Smooth muscle cell (in vitro differentiated cells): ENCODE data around the gene KLHDC7A. TPM values are rescaled to one million over a fixed set of nuclear protein-coding genes. Genes with fewer than 3 reads are reported as not detected.

Experiments
- DNase-seq: peaks from one replicate; lab custom pipeline; 2025; ENCODE audit not compliant: unreplicated experiment; lab: John Stamatoyannopoulos, UW
- H2AFZ ChIP-seq: fragments of 200-600 bp; sonication (generic); 2 replicates; pipeline ENCODE4 v1.6.0; 2016; ENCODE audit warnings: antibody characterized with exemption, low read depth, mild to moderate bottlenecking
- H3F3A ChIP-seq: fragments of 200-600 bp; sonication (generic); 2 replicates; pipeline ENCODE4 v1.6.0; 2017; ENCODE audit warnings: antibody characterized with exemption, low read depth
- H3K27ac ChIP-seq: fragments of 200-600 bp; sonication (generic); 2 replicates; pipeline ENCODE4 v1.5.1; 2016; ENCODE audit warnings: low read depth, mild to moderate bottlenecking
- H3K27me3 ChIP-seq: fragments of 200-600 bp; sonication (generic); 2 replicates; pipeline ENCODE4 v1.6.1; 2016; ENCODE audit warnings: low read depth, mild to moderate bottlenecking
- H3K36me3 ChIP-seq: fragments of 200-600 bp; sonication (generic); 2 replicates; pipeline ENCODE4 v1.5.1; 2016; ENCODE audit warnings: low read depth
- H3K4me1 ChIP-seq: fragments of 200-600 bp; sonication (generic); 2 replicates; pipeline ENCODE4 v1.5.1; 2016; ENCODE audit warnings: low read depth
- H3K4me2 ChIP-seq: fragments of 200-600 bp; sonication (generic); 2 replicates; pipeline ENCODE4 v1.6.0; 2016; ENCODE audit warnings: mild to moderate bottlenecking
- H3K4me3 ChIP-seq: fragments of 200-600 bp; sonication (generic); 2 replicates; pipeline ENCODE4 v1.5.1; 2016; ENCODE audit warnings: mild to moderate bottlenecking
- H3K79me2 ChIP-seq: fragments of 200-600 bp; sonication (generic); 2 replicates; pipeline ENCODE4 v1.6.0; 2016; ENCODE audit warnings: low read depth, mild to moderate bottlenecking
- H3K9ac ChIP-seq: fragments of 200-600 bp; sonication (generic); 2 replicates; pipeline ENCODE4 v1.6.0; 2016; ENCODE audit warnings: low read depth
- H3K9me3 ChIP-seq: fragments of 200-600 bp; sonication (generic); replicated peaks from 2 replicates; pipeline ENCODE4 v1.5.1; 2016; ENCODE audit warnings: low read depth
- H4K20me1 ChIP-seq: fragments of 200-600 bp; sonication (generic); 2 replicates; pipeline ENCODE4 v1.6.0; 2016; ENCODE audit warnings: low read depth
- WGBS: methylation state at CpG from one replicate; pipeline ENCODE4 v1.1.7; 2016; ENCODE audit warnings: low lambda C conversion rate; 5-methylcytosine and 5-hydroxymethylcytosine counted together
- polyA plus RNA-seq: library from polyadenylated mRNA; unstranded; fragments of >200 nt; fragmentation: Nextera tagmentation; extraction: Ambion mirVana; gene quantifications from 2 replicates; pipeline ENCODE4 v1.2.1, GENCODE V29; 2016
- total RNA-seq: library from RNA; depleted of rRNA; stranded (reverse); fragments of >200 nt; gene quantifications from 2 replicates; pipeline ENCODE4 v1.2.3, GENCODE V29; 2014
- TF ChIP-seq, protein P1 (sequence below): fragments of 200-600 bp; sonication (generic); IDR thresholded peaks from 2 replicates; pipeline ENCODE4 v1.5.1; 2017; ENCODE audit warnings: borderline replicate concordance, mild to moderate bottlenecking, antibody characterized with exemption; ENCODE audit not compliant: insufficient read depth, poor library complexity, severe bottlenecking

The KLHDC7A gene
- total and polyA plus RNA-seq, 2 experiments from 2014 or later, result 0.41 TPM; not detected in 1

DNA sequence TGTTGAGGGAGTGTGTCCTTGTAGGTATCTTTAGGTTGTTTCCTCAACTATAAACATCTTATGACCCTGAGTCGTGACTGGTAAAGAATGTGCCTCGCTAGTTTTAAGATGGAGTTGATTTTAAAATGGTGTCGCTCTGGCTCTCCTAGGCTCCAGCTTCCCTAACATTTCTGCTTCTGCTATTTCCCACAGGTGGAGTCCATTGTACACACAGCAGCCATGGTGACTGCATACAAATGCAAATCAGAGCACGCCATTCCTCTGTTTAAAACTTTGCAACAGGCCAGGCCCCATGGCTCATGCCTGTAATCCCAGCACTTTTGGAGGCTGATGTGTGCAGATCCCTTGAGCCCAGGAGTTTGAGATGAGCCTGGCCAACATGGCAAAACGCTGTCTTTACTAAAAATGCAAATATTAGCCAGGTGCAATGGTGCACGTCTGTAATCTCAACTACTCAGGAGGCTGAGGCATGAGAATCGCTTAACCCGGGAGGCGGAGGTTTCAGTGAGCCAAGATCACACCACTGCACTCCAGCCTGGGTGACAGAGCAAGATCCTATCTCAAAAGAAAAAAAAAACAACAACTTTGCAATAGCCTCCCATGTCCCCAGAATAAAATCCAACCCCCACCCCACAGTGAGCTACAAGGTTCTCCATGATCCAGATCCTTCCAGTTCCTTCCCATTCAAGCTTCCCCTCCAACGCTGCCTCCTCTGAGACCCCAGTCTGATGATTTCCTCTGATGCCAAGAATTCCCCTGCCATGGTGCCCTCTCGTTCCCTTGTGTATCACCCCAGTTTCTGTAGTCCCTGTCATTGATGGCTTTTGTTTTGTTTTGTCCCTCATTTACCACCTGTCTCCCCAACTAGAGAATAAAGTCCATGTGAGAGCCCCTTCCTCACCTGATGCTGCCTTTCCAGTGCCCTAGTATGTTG is 36.9 kb upstream of the KLHDC7A start:
- no peaks in the 10 kb centered on the region for H3K36me3 ChIP-seq
- no peaks in the 10 kb centered on the region for H3F3A ChIP-seq
- 82% methylated on average over 11 of the region's 11 CpGs for WGBS
- H3K79me2 ChIP-seq, result no peaks in the 10 kb centered on the region
- DNase-seq, result no peak
- H3K4me3 ChIP-seq, result no peak overlapping the region
- H3K9ac ChIP-seq, result no peak overlapping the region
- no peaks in the 10 kb centered on the region for H3K9me3 ChIP-seq
- TF ChIP-seq, protein P1, sequence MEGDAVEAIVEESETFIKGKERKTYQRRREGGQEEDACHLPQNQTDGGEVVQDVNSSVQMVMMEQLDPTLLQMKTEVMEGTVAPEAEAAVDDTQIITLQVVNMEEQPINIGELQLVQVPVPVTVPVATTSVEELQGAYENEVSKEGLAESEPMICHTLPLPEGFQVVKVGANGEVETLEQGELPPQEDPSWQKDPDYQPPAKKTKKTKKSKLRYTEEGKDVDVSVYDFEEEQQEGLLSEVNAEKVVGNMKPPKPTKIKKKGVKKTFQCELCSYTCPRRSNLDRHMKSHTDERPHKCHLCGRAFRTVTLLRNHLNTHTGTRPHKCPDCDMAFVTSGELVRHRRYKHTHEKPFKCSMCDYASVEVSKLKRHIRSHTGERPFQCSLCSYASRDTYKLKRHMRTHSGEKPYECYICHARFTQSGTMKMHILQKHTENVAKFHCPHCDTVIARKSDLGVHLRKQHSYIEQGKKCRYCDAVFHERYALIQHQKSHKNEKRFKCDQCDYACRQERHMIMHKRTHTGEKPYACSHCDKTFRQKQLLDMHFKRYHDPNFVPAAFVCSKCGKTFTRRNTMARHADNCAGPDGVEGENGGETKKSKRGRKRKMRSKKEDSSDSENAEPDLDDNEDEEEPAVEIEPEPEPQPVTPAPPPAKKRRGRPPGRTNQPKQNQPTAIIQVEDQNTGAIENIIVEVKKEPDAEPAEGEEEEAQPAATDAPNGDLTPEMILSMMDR, result no peak
- peaks cover 12% of the 10 kb centered on the region for H3K27me3 ChIP-seq
- H3K4me2 ChIP-seq, result no peak overlapping the region
- no peaks in the 10 kb centered on the region for H4K20me1 ChIP-seq
- H3K4me1 ChIP-seq, result peaks cover 11% of the 10 kb centered on the region
- H2AFZ ChIP-seq, result no peak overlapping the region
- H3K27ac ChIP-seq, result no peak overlapping the region

DNA sequence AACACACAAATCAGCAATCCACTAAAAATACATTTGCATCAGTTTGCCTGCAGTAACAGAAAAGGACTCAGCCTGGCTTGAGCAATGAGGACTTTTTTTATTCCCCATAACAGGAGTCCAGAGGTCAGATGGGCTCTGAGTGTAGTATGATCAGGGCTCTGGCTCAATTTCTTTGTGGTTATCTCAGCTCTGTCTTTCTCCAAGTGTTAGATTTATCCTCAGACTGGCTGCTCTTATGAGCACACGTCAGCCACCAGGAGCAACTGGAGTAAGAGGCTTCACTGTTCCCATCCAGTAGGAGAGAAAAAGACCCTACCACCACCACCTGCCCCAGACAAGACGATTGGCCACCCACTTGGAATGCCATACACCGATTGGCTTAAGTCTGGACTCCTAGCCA is 36.2 kb upstream of the KLHDC7A start:
- Histone ChIP-seq H2AFZ (no peak overlapping the region), H3F3A (no peaks in the 10 kb centered on the region), H4K20me1 (no peaks in the 10 kb centered on the region), H3K36me3 (no peaks in the 10 kb centered on the region), H3K9ac (no peak overlapping the region), H3K4me3 (no peak overlapping the region), H3K27me3 (peaks cover 12% of the 10 kb centered on the region), H3K4me1 (peaks cover 11% of the 10 kb centered on the region), H3K79me2 (no peaks in the 10 kb centered on the region), H3K4me2 (no peak overlapping the region), H3K27ac (no peak overlapping the region), H3K9me3 (no peaks in the 10 kb centered on the region)
- DNase-seq, result no peak
- 83% methylated on average over 3 of the region's 3 CpGs for WGBS
- TF ChIP-seq, protein P1, result no peak

DNA sequence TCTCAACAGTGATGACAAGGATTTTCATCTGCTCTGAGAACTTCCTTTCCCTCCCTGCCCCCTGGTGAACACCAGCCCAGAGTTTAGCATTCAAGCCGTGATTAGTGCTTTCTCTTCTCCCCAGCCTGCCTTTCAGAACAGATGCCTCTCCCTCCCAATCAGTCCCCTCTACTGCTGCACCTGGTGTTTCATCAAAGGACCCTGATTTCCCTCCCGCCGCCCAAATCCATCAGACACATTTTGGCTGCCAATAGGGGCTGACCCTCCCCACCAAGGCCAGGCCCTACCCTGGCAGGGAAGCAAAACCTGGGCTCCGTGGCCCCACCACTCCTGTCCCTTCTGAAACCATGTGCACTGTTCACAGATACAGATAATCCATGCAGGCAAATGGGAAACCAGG is 34.0 kb upstream of the KLHDC7A start:
- WGBS, result 81% methylated on average over 4 of the region's 4 CpGs

More for the DNA sequence above, 34.0 kb upstream of the KLHDC7A start:
- Histone ChIP-seq H3K4me2 (no peak overlapping the region), H3K4me1 (peaks cover 11% of the 10 kb centered on the region), H3K4me3 (no peak overlapping the region), H3F3A (no peaks in the 10 kb centered on the region), H2AFZ (no peak overlapping the region), H3K79me2 (no peaks in the 10 kb centered on the region), H3K36me3 (no peaks in the 10 kb centered on the region), H3K9ac (no peak overlapping the region), H3K9me3 (no peaks in the 10 kb centered on the region), H3K27me3 (peaks cover 17% of the 10 kb centered on the region), H3K27ac (no peak overlapping the region), H4K20me1 (no peaks in the 10 kb centered on the region)
- TF ChIP-seq, protein P1, result no peak
- no peak for DNase-seq
